ENCODE results near the gene NOS2.
"Not testable (repeated sequence)": the region's sequence is repeated elsewhere in the genome, so short reads cannot be mapped to it uniquely, and the experiment has no call there.

Gene NOS2

GRCh38 chr17:27743281-27743885 lies 56.9 kb downstream of the NOS2 start:
- no peak overlapping the region for H3K4me3 ChIP-seq (ENCODE audit: low read length)
- no peaks in the 10 kb centered on the region for H3K9me2 ChIP-seq (replicated peaks; ENCODE audit: control insufficient read depth, low read length)
- TF ChIP-seq EZH2phosphoT487 (IDR thresholded peaks at IDR 0.05; ENCODE audit: borderline replicate concordance, low read length): no peak
- TF ChIP-seq, protein P1, sequence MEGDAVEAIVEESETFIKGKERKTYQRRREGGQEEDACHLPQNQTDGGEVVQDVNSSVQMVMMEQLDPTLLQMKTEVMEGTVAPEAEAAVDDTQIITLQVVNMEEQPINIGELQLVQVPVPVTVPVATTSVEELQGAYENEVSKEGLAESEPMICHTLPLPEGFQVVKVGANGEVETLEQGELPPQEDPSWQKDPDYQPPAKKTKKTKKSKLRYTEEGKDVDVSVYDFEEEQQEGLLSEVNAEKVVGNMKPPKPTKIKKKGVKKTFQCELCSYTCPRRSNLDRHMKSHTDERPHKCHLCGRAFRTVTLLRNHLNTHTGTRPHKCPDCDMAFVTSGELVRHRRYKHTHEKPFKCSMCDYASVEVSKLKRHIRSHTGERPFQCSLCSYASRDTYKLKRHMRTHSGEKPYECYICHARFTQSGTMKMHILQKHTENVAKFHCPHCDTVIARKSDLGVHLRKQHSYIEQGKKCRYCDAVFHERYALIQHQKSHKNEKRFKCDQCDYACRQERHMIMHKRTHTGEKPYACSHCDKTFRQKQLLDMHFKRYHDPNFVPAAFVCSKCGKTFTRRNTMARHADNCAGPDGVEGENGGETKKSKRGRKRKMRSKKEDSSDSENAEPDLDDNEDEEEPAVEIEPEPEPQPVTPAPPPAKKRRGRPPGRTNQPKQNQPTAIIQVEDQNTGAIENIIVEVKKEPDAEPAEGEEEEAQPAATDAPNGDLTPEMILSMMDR (IDR thresholded peaks at IDR 0.05; ENCODE audit: low read depth, low read length, poor library complexity, severe bottlenecking): no peak
- H3K4me1 ChIP-seq (ENCODE audit: control insufficient read depth, low read length): peaks cover 7% of the 10 kb centered on the region
- H3K36me3 ChIP-seq (ENCODE audit: control insufficient read depth, low read length): no peaks in the 10 kb centered on the region
- no peaks in the 10 kb centered on the region for H3K9me3 ChIP-seq (ENCODE audit: control insufficient read depth, insufficient read depth, low read length)
- H3F3A ChIP-seq (ENCODE audit: control insufficient read depth, insufficient read depth): no peaks in the 10 kb centered on the region
- no peaks in the 10 kb centered on the region for H4K20me1 ChIP-seq (ENCODE audit: control insufficient read depth, insufficient read depth, low read depth, low read length)
- H3K4me2 ChIP-seq (ENCODE audit: low read length): no peak overlapping the region
- H3K79me2 ChIP-seq (ENCODE audit: control insufficient read depth, low read length): no peaks in the 10 kb centered on the region
- no peak overlapping the region for H3K27ac ChIP-seq (ENCODE audit: low read depth, low read length)
- H3K27me3 ChIP-seq (ENCODE audit: control insufficient read depth, low read length): no peaks in the 10 kb centered on the region

DNA sequence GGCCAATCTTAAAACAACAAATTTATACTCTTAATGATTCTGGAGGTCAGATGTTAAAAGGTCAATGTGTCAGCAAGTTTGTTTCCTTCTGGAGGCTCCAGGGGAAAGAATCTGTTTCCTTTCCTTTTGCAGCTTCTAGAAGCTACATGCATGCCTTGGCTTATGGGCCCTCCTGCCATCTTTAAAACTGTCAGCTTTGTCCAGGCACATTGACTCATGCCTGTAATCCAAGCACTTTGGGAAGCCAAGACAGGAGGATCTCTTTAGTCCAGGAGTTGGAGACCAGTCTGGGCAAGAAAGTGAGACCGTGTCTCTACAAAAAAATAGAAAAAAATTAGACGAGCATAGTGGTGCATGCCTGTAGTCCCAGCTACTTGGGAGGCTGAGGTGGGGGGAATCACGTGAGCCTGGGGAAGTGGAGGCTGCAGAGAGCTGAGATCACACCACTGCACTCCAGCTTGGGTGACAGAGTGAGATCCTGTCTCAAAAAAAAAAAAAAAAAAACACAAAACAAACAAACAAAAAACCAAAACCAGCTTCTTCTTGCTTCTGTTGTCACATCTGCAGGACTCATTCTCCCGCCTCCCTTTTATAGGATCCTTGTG lies 58.3 kb downstream of the NOS2 start:
- peaks cover 4% of the 10 kb centered on the region for H3K27me3 ChIP-seq (ENCODE audit: control insufficient read depth, low read length)
- no peak overlapping the region for H3K4me2 ChIP-seq (ENCODE audit: low read length)
- H3K9me3 ChIP-seq (ENCODE audit: control insufficient read depth, insufficient read depth, low read length): no peaks in the 10 kb centered on the region
- H3F3A ChIP-seq (ENCODE audit: control insufficient read depth, insufficient read depth): no peaks in the 10 kb centered on the region
- H3K79me2 ChIP-seq (ENCODE audit: control insufficient read depth, low read length): no peaks in the 10 kb centered on the region
- H4K20me1 ChIP-seq (ENCODE audit: control insufficient read depth, insufficient read depth, low read depth, low read length): no peaks in the 10 kb centered on the region
- TF ChIP-seq EZH2phosphoT487 (IDR thresholded peaks at IDR 0.05; ENCODE audit: borderline replicate concordance, low read length): no peak
- TF ChIP-seq, protein P1 (IDR thresholded peaks at IDR 0.05; ENCODE audit: low read depth, low read length, poor library complexity, severe bottlenecking): no peak
- no peaks in the 10 kb centered on the region for H3K36me3 ChIP-seq (ENCODE audit: control insufficient read depth, low read length)
- H3K27ac ChIP-seq (ENCODE audit: low read depth, low read length): no peak overlapping the region
- H3K4me3 ChIP-seq (ENCODE audit: low read length): no peak overlapping the region
- no peaks in the 10 kb centered on the region for H3K9me2 ChIP-seq (replicated peaks; ENCODE audit: control insufficient read depth, low read length)
- H3K4me1 ChIP-seq (ENCODE audit: control insufficient read depth, low read length): peaks cover 7% of the 10 kb centered on the region

- Histone ChIP-seq H3K4me1 (ENCODE audit: control insufficient read depth, low read length) (peaks cover 7% of the 10 kb centered on the region), H3K9me3 (ENCODE audit: control insufficient read depth, insufficient read depth, low read length) (no peaks in the 10 kb centered on the region), H3F3A (ENCODE audit: control insufficient read depth, insufficient read depth) (no peaks in the 10 kb centered on the region), H3K4me2 (ENCODE audit: low read length) (no peak overlapping the region), H3K4me3 (ENCODE audit: low read length) (no peak overlapping the region), H3K9me2 (replicated peaks; ENCODE audit: control insufficient read depth, low read length) (no peaks in the 10 kb centered on the region), H3K79me2 (ENCODE audit: control insufficient read depth, low read length) (no peaks in the 10 kb centered on the region), H3K36me3 (ENCODE audit: control insufficient read depth, low read length) (no peaks in the 10 kb centered on the region), H3K27me3 (ENCODE audit: control insufficient read depth, low read length) (peaks cover 4% of the 10 kb centered on the region), H3K27ac (ENCODE audit: low read depth, low read length) (no peak overlapping the region), H4K20me1 (ENCODE audit: control insufficient read depth, insufficient read depth, low read depth, low read length) (no peaks in the 10 kb centered on the region)
- TF ChIP-seq, protein P1 (IDR thresholded peaks at IDR 0.05; ENCODE audit: low read depth, low read length, poor library complexity, severe bottlenecking): no peak
- TF ChIP-seq EZH2phosphoT487 (IDR thresholded peaks at IDR 0.05; ENCODE audit: borderline replicate concordance, low read length): no peak
Observed at GRCh38 chr17:27741361-27741861, 58.9 kb downstream of the NOS2 start.

- H3K4me3 ChIP-seq (ENCODE audit: low read length); H3K36me3 ChIP-seq (ENCODE audit: control insufficient read depth, low read length); H4K20me1 ChIP-seq (ENCODE audit: control insufficient read depth, insufficient read depth, low read depth, low read length): not testable (repeated sequence)
Observed at GRCh38 chr17:27740541-27740940, 59.8 kb downstream of the NOS2 start.

More at GRCh38 chr17:27740541-27740940, 59.8 kb downstream of the NOS2 start:
- H3K9me2 ChIP-seq (replicated peaks; ENCODE audit: control insufficient read depth, low read length); H3K9me3 ChIP-seq (ENCODE audit: control insufficient read depth, insufficient read depth, low read length); H3K79me2 ChIP-seq (ENCODE audit: control insufficient read depth, low read length); H3K27me3 ChIP-seq (ENCODE audit: control insufficient read depth, low read length); H3K27ac ChIP-seq (ENCODE audit: low read depth, low read length); H3K4me1 ChIP-seq (ENCODE audit: control insufficient read depth, low read length); H3K4me2 ChIP-seq (ENCODE audit: low read length); H3F3A ChIP-seq (ENCODE audit: control insufficient read depth, insufficient read depth): not testable (repeated sequence)
